ENCODE results near the gene ATXN7L2. TPM values are rescaled to one million over a fixed set of nuclear protein-coding genes. Genes with fewer than 3 reads are reported as not detected.
"Not testable (repeated sequence)": the region's sequence is repeated elsewhere in the genome, so short reads cannot be mapped to it uniquely, and the experiment has no call there.

Gene ATXN7L2, protein sequence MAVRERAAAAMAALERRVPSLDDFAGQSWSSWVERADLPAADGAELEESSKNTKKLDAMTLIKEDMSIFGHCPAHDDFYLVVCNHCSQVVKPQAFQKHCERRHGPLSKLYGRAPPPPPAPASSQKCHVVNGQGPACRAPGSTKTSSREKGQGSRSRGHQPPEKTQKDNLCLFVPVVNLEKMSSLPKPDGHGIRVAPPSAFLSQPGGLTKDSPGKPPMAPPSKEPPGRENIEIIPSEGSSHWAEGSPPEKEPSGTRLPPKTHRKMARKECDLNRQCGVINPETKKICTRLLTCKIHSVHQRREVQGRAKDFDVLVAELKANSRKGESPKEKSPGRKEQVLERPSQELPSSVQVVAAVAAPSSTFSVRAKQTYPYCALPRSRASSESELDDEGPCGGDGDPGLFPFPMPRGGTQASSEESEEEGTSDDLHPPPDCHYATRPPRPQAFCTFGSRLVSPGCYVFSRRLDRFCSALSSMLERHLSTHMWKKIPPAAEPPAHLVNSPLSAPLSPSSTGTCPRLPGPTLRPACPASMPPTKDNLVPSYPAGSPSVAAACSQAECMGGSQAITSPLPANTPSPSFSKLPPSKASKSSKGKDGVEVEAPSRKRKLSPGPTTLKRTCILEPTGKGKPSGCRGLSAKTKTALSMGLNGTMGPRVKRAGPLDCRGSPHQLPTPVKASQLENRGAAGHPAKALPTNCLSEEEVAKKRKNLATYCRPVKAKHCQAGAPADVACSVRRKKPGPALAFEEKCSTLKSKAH
- 6.0 TPM for total RNA-seq

DNA sequence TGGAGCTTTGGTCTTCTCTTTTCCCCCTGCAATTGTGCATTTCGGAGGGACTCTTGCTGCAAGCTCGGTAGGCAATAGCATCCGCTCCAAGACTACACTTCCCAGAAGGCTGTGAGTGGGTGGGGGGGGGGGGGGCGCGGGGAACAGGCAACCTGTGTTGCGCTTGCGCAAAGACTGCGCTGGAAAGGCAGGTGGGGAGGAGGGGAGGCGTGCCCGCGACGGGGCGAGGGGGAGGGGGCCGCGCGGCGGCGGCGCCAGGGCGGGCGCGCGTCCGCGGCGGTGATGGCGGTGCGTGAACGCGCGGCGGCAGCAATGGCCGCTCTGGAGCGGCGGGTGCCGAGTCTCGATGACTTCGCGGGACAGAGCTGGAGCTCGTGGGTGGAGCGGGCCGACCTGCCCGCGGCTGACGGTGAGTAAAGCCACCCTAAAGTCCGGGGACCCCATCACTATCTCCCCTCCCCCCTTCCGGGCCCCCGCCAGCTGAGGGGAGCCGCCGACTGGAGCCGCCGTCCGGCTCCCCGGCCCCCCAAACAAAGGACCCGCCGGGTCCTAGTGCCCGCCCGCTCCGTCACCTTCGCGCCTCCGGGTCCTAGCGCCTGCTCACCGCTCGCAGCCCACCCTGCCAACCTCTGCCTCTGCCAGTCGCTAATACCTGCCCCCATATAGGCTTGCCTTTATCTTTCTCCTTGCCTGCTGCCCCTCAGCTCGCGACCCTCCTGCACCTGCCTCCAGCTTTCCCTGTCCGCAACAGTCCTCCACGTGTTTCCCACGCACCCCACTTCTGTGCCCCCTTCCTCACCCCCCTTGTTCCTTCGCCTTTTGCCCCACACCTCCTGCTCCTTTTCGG lies at the start of gene ATXN7L2:
TSS of gene ATXN7L2 (plus strand) at position 234 of the 847 bp plus-strand sequence. CDS start at position 283, 49 bp downstream.
- DNase-seq (ENCODE audit: low spot score) = peak; percentile 94

DNA sequence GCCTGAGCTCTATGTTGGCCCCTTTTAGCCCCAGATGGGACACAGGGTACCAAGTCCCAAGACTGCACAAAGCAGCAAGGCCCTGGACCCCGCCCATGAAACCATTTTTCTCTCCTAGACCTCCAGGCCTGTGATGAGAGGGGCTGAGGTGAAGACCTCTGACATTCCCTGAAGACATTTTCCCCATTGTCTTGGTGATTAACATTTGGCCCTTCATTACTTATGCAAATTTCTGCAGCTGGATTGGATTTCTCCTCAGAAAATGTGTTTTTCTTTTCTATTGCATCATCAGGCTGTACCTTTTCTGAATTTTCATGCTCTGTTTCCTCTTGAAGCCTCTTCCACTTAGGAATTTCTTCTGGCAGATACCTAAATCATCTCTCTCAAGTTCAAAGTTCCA lies 49.2 kb upstream of the ATXN7L2 start:
- DNase-seq (ENCODE audit: low spot score) = no peak

DNA sequence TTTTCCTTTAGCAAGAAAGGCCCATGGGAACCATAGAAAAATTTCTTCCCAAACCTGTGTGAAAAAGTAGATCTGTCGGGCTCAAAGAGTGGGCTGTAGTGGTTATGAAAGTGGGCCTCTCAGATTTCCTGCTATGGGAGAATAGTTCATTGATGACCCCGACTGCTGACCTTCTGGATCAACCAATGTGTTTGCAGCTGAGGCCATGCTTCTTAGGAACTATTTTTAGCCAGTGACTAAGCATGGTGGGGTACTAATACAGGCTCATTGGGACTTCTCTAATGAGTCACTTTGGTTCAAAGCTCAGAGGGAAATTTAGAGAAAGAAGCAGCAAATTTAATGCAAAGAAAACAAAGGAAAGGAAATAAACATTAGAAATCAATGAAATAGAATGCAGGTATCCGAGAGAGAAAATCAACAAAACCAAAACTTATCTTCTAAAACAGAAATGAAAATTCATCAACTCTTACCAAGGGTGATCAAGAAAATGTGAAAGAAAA lies 44.9 kb upstream of the ATXN7L2 start:
- DNase-seq (ENCODE audit: low spot score) = no peak

DNA sequence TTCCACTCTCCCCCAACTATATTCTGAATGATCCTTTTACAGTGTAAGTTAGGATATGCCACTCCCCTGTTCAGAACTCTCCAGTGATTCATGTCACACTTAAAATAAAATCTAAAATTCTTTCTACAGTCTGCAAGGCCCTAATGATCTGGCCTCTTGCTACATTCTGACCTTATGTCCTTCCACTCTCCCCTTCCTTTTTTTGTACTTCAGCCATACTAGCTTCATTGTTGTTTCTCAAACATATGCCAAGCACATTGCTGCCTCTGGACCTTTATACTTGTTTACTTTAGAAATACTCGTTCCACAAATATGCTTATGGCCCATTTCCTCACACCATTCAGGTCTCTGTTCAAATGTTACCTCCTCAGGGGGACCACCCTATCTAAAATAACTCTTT lies 42.6 kb upstream of the ATXN7L2 start:
- DNase-seq (ENCODE audit: low spot score) = no peak

DNA sequence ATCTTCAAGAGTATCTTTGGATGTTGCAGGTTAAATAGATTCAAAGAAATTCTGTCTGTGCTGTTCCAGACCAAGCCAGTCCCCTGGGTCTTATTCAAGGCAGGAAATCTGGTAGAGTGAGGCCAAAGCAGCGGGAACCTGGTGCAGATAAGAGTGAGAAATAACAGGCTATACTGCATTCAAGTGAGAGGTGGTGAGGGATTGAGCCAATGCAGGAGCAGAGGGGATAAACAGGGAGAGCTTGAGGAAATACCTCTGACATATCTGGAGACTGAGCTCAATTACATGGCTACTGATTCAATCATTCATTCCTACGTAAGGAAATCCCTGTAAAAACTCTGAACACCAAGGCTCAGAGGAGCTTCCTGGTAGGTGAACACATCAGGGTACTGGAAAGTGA lies 40.2 kb upstream of the ATXN7L2 start:
- DNase-seq (ENCODE audit: low spot score) = no peak

DNA sequence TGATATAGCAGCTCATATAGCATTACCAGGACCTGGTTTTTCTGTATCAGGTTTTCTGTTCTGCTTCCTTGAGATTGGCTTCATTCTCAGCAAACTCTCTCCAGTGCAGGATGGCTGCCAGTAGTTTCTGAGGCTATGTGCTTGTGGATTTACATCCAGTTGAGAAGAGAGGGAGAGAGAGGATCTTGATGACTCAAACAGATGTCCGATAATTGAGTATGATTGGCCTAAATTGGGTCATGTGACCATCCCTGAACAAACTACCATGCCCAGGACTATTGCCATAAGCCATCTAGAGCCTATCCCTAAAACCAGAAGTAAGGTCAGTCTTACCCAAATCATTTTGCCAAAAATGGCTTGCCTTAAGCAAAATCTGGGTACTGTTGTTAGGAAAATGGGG lies 39.4 kb upstream of the ATXN7L2 start:
- DNase-seq (ENCODE audit: low spot score) = no peak

DNA sequence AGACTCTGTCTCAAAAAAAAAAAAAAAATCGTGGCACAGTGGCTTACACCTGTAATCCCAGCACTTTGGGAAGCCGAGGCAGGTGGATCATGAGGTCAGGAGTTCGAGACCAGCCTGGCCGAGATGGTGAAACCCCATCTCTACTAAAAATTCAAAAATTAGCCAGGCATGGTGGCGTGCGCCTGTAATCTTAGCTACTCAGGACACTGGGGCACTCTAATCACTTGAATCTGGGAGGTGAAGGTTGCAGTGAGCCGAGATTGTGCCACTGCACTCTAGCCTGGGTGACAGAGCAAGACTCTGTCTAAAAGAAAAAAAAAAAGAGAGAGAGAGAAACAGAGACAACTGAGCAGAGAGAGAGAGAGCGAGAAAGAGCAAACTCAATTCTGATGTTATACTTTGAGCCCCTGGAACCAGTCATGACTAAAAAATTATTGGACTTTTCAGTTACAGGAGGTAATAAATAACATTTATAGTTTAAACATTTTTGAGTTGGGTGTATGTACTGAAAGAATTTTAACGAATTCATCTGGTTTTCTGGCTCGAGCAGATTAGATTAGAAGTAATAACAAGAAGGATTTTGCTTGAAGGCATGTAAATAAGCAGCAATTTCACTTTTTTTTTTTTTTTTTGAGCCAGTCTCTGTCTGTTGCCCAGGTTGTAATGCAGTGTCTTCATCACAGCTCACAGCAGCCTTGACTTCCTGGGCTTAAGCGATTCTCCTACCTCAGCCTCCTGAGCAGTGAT lies 37.6 kb upstream of the ATXN7L2 start:
- not testable (repeated sequence) for DNase-seq (ENCODE audit: low spot score)

DNA sequence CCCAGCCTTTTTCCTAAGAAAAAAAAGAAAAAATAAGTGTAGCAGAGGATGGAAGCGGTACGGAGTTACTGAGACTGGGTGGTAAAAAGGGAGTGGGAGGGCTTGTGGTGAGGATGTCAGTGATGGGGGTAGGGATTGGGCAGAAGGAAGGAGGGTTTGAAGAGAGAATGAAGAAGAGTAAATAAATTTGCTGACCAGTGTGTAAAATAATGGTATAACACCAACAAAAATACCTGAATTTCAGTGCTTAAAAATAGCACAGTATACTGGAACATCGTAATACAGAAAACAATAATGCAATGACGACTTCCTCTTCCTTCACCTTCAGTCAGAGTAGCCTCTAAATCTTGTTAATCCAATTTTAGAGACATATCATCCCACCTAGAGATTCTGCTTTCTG lies 36.2 kb upstream of the ATXN7L2 start:
- DNase-seq (ENCODE audit: low spot score) = no peak

DNA sequence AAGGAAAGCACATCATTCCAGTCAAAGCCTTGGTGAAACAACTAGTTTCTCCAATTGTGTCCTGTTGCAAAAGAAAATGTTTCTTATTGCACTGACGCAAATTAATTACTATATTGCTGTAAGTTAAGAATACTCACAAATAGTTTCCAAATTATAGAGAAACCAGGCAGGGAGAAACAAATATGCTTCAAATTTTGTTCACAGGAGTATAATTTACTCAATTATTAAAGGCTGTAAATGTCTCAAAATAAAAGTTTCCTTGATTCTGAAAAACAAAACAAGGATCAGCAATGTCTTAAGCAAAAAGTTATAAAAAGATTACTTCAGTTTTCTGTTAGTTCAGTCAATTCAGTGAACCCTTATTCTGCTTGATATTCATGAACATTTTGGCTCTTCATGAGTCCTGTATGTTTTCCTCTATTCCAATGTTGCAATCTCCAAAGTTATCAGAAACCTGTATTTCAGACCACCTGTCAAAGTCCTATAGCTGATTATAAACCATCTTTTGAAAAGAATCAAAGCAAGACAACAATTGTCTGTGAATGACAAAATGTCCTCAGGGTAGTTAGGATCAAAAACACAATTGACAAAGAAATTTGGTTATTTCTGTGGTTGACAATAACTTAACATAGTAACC lies 29.1 kb upstream of the ATXN7L2 start:
- no peak for DNase-seq (ENCODE audit: low spot score)

DNA sequence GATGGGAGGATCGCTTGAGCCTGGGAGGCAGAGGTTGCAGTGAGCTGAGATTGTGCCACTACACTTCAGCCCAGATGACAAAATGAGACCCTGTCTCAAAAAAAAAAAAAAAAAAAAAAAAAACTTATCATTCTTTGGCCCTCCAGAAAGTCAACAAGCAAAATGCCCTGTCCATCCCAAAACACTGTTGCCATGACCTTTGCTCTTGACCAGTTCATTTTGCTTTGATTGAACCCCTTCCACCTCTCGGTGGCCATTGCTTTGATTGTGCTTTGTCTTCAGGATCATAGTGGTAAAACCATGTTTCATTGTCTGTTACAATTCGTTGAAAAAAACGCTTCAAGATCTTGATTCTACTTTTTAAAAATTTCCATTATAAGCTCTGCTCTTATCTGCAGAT lies 25.9 kb upstream of the ATXN7L2 start:
- no peak for DNase-seq (ENCODE audit: low spot score)

DNA sequence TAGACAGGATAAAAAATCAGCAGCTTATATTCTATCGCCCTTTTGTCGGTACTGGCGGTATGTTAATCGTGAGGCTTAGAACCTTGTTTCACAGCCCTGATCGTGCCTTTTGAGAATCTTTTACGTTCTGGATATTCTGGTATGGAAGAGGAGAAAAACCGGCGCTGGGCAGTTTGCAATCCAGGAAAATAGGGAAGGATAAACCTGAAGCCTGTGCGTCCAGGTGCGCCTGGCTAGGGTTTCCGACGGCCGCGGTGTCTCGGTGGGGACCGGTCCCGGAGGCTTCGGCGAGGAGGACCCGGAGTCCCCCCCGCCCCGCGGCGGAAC lies 17.6 kb upstream of the ATXN7L2 start:
- no peak for DNase-seq (ENCODE audit: low spot score)

DNA sequence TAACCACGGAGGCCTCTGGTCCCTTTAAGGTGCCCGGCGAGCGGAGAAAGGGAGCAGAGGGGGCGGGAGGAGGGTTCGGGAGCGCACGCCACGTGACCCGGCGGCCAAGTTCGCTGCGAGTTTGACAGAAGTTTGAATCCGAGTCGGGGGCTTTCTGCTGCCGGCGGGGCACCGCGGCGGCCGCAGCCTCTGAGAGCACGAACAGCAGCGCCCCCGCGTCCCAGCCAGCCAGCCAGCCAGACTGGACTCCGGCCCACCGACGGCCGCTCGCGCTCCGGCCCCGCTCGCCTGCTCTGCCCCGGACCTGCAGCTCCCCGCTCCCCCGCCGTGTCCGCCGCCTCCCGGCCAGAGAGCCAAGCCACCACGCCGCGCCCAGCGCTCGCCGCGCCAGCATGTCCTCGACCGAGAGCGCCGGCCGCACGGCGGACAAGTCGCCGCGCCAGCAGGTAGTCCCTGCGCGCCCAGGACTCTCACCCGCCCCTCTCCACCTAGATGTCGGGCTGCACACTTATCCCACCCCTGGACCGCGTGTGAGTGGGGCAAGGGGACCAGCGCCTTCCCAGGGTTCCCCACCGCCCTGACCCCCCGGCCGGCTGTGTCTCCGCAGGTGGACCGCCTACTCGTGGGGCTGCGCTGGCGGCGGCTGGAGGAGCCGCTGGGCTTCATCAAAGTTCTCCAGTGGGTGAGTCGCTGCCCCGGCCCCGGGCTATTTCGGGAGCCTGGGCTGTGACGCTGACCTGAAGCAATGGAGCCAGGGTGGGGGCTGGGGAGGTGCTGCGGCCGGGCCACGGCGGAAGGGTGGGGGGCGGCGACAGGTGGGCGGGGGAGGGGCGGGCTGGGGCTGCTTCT lies 17.0 kb upstream of the ATXN7L2 start, which contains the start of gene SYPL2:
TSS of gene SYPL2 (plus strand) at position 95 of the 849 bp plus-strand sequence. CDS start at position 393, 298 bp downstream.
- DNase-seq (ENCODE audit: low spot score) = no peak

DNA sequence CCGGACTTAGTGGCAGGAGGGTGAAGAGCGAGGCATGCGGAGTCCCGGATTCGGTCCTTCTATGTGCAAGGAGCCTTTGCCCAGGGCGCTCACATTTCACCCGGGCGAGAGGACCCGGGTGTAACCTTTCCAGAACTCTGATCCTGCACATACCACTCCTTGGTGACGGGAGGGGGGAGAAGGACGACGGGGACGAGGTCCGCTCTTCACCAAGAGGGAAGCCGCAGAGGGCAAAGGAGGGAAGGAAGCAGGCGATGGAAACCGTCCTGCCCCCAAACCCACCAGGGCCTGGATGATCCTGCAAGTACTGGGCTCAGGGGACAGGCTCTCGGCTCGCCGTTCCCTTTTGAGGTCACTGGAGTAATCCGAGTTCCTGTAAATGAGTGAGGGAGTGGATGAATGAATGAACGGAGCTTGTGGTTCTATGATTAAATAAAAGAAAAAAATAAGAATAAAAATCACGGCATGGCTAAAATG lies 16.4 kb upstream of the ATXN7L2 start:
- no peak for DNase-seq (ENCODE audit: low spot score)

DNA sequence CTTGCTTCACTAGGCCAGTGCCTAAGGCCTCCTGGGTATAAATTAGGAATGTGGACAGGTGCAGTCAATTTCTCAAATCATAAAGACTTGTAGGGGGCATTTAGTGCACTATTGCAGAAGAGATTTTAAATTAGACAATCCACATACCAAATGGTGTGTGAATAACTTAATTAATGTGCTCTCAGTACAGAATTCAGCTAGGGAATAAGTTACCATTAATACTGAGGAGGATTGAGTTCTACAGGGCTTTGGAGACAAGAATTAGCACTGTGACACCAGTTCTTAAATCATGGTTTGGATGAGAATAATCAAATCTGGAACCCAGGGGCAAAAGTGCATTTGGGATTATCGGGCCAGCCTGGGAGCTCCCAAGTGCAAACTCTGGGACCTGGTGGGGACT lies 15.6 kb upstream of the ATXN7L2 start:
- no peak for DNase-seq (ENCODE audit: low spot score)

DNA sequence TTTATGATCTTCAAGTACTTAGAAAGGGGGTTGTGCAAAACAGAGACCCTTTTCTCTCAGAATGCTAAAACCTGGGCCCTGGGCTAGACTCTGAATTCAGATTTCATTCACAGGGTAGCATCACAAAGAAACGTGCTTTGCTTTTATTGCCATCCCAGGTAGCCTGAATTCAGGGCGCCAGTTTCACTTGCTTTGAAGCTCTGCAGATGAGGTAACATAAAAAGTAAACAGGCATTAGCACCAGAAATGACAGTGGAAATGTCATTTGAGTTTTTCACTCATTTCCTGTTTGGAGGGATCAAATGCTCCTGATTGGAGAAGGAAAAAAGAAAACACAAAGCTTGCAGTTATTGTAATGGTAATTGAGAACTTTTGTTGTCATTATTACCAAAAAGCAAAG lies 14.8 kb upstream of the ATXN7L2 start:
- DNase-seq (ENCODE audit: low spot score) = no peak

DNA sequence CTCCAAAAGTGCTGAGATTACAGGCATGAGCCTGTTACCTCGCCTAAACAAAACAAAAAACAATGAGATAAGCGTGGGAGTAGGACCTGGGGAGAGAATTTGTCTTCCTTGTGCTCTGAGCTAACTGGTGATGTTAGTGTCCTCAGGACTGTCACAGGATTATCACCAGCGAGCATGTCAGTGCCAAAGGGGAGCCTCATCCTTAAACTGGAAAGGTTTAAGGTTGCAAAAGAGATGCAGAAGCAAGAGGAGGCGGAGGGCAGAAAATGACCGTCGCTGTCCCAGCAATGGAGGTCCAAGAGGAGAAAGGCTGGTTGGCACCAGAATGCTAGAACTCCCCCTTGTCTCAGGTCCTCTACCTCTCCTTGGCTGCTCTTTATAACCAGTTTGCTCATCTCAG lies 13.5 kb upstream of the ATXN7L2 start:
- no peak for DNase-seq (ENCODE audit: low spot score)

DNA sequence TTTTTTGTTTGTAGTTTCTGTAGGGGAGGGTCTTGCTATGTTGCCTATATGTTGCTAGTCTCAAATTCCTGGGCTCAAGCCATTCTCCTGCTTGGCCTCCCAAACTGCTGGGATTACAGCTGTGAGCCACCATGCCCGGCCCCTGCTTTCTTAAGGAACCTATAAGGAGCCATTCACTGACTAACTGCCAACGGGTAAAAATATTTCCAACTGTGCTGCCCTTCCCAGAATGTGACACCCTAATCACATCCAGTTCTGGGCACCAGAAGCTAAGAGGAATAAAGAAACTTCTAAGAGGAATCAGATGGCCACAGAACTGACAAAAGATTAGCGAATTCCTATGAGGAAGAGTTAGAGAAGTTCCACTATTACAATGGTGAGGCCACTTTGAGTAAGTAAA lies 10.9 kb upstream of the ATXN7L2 start:
- DNase-seq (ENCODE audit: low spot score) = no peak

DNA sequence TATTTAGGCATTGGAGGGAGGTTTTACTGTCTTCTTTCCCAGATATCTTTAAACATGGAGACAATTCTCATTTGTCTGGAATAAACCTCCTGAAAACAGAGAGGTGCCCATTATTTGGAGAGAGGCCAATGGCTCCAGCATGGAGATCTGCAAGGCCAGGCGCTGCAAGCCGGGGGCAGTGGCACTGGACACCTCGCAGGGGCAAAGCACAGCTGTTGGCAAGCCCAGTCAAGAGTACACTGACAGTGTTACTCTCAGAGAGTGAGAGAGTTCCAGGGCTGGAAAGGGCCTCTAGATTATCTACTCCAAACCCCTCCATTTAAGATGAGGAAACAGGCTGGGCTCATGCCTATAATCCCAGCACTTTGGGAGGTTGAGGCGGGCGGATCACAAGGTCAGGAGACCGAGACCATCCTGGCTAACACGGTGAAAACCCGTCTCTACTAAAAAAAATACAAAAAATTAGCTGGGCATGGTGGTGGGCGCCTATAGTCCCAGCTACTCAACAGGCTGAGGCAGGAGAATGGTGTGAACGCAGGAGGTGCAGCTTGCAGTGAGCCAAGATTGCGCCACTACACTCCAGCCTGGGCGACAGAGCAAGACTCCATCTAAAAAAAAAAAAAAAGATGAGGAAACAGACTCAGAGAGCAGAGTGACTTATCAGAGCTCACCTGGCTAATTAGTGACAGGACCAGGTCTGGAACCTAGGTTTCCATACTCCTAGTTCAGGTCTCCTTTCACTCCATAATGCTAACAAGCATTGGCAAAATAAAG lies 10.2 kb upstream of the ATXN7L2 start:
- not testable (repeated sequence) for DNase-seq (ENCODE audit: low spot score)

DNA sequence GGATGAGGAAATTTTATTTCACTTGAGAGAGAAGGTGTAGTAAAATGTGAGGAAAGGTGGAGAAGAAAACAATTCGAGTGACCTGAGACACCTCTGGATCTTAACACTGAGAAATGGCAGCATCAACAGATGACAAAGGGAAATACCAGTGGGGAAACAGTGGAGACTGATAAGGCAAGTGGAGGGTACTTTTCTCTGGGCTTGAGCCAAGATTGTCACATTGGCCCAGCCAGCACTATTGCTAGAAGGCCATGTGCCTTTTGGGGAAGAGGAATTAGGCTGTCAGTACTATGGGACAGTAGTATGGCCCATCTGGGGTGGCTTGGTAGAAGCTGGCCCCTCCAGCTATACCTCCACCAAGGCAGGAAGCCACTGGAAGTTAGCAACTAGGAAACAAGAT lies 9.0 kb upstream of the ATXN7L2 start:
- no peak for DNase-seq (ENCODE audit: low spot score)
